ENCODE data around the gene JPH3. TPM values are rescaled to one million over a fixed set of nuclear protein-coding genes. Genes with fewer than 3 reads are reported as not detected.

Gene JPH3
- total RNA-seq, 1 experiment from 2014 or later = 32.7 TPM

DNA sequence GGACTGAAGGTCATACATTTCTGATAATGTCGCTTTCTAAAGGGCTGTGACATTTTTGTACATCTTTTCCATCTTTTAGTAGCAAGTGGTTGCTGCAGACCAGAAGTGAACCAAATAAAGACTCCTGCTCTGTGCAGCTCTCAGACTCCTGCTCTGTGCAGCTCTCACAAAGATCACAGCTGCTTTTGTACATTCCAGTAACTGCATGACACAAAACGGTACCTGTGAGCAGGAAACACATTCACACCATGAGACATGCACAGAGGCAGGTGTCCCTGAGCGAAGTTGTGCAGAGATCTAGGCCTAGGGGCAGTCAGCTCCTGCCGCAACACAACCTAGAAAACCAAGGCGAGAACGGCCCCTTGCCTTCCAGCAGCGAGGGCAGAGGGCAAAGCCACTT, 95.9 kb downstream of the JPH3 start:
- H3K4ac ChIP-seq (ENCODE audit: low read depth, low read length) = no peak overlapping the region
- no peaks in the 10 kb centered on the region for H3K4me1 ChIP-seq (ENCODE audit: insufficient read depth, low read length)
- H3K23ac ChIP-seq (ENCODE audit: insufficient read length, low read depth, low read length) = no peak overlapping the region
- no peaks in the 10 kb centered on the region for H3K27me3 ChIP-seq (ENCODE audit: insufficient read depth, low read length)
- Mint-ChIP-seq H3K4me1 (no peaks in the 10 kb centered on the region), H3K9me3 (no peaks in the 10 kb centered on the region), H3K27me3 (ENCODE audit: low read depth) (peaks cover 1% of the 10 kb centered on the region; the same call in 1 of the 2 replicates), H3K4me3 (no peak overlapping the region), H3K27ac (peak overlapping the region in 2 of 3 experiments; percentile 24 to 53; a peak in 1 of 7 replicates), H3K36me3 (ENCODE audit: insufficient read depth in 1 of 3, low read depth in 3 of 3) (peaks cover 10 to 72% (median 65%) of the 10 kb centered on the region in 3 experiments; a peak in 6 of 7 replicates)
- no peak overlapping the region for H2AK5ac ChIP-seq (ENCODE audit: insufficient read length, low read length)
- H3K14ac ChIP-seq (ENCODE audit: insufficient read depth, low read length) = no peak overlapping the region
- no peak overlapping the region for H4K5ac ChIP-seq (ENCODE audit: insufficient read length, low read depth, low read length)
- no CpG with 5 or more reads among the region's 7 CpGs for WGBS (ENCODE audit: extremely low coverage, insufficient read length, low lambda C conversion rate)
- H3T11ph ChIP-seq (ENCODE audit: low read length) = no peak overlapping the region
- no peak overlapping the region for H4K8ac ChIP-seq (replicated peaks; ENCODE audit: insufficient read length, low read depth, low read length)
- H3K9ac ChIP-seq (ENCODE audit: extremely low read depth, insufficient read length, low read length) = no peak overlapping the region
- H3K56ac ChIP-seq (ENCODE audit: insufficient read length, low read depth, low read length) = no peak overlapping the region
- no peak overlapping the region for H4K91ac ChIP-seq (ENCODE audit: insufficient read length, low read depth, low read length)
- H3K23me2 ChIP-seq (ENCODE audit: insufficient read length, low read depth, low read length, poor library complexity, severe bottlenecking) = no peaks in the 10 kb centered on the region
- TF ChIP-seq, protein P1, sequence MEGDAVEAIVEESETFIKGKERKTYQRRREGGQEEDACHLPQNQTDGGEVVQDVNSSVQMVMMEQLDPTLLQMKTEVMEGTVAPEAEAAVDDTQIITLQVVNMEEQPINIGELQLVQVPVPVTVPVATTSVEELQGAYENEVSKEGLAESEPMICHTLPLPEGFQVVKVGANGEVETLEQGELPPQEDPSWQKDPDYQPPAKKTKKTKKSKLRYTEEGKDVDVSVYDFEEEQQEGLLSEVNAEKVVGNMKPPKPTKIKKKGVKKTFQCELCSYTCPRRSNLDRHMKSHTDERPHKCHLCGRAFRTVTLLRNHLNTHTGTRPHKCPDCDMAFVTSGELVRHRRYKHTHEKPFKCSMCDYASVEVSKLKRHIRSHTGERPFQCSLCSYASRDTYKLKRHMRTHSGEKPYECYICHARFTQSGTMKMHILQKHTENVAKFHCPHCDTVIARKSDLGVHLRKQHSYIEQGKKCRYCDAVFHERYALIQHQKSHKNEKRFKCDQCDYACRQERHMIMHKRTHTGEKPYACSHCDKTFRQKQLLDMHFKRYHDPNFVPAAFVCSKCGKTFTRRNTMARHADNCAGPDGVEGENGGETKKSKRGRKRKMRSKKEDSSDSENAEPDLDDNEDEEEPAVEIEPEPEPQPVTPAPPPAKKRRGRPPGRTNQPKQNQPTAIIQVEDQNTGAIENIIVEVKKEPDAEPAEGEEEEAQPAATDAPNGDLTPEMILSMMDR (conservative IDR thresholded peaks at IDR 0.05) = no peak
- no peak overlapping the region for H2BK5ac ChIP-seq (ENCODE audit: insufficient read length, low read length)
- H2AFZ ChIP-seq (ENCODE audit: low read length) = no peak overlapping the region
- no peak overlapping the region for H2BK120ac ChIP-seq (ENCODE audit: low read depth, low read length, poor library complexity, severe bottlenecking)
- no peaks in the 10 kb centered on the region for H3K9me3 ChIP-seq (ENCODE audit: control insufficient read depth, low read depth, low read length)
- no peak overlapping the region for H2BK20ac ChIP-seq (ENCODE audit: low read depth, low read length, poor library complexity, severe bottlenecking)
- H4K20me1 ChIP-seq (ENCODE audit: control insufficient read depth, insufficient read depth, insufficient read length) = no peaks in the 10 kb centered on the region
- H3K4me2 ChIP-seq (ENCODE audit: insufficient read depth, insufficient read length, low read length) = no peak overlapping the region
- no peak overlapping the region for H3K18ac ChIP-seq (ENCODE audit: insufficient read length, low read depth, low read length)
- H2BK15ac ChIP-seq (ENCODE audit: low read depth, low read length) = no peak overlapping the region
- no peaks in the 10 kb centered on the region for H3K79me2 ChIP-seq (ENCODE audit: insufficient read depth, low read length)
- H2BK12ac ChIP-seq (ENCODE audit: insufficient read length, low read depth, low read length) = no peak overlapping the region
- H3K79me1 ChIP-seq (ENCODE audit: insufficient read depth, low read depth, low read length, poor library complexity, severe bottlenecking) = no peaks in the 10 kb centered on the region
- no peak for DNase-seq
- H3K27ac ChIP-seq (ENCODE audit: insufficient read length, low read depth, low read length) = no peak overlapping the region

Measured in H9 (cell line).